Activated CD8-positive, alpha-beta memory T cell treated with anti-CD3 and anti-CD28 coated beads for 36 hours (primary cell): ENCODE results near the gene EIF4EBP2. TPM values are rescaled to one million over a fixed set of nuclear protein-coding genes. Genes with fewer than 3 reads are reported as not detected.

Source experiments
- CTCF ChIA-PET: fragments of 350-600 bp; sonication (Branson Sonifier 250); formaldehyde crosslinking; loops from one replicate; lab custom pipeline; 2021; ENCODE audit warnings: antibody characterized with exemption; lab: Charles Lee
- POLR2A ChIA-PET: fragments of 350-600 bp; sonication (Branson Sonifier 250); formaldehyde crosslinking; loops from one replicate; lab custom pipeline; 2021; ENCODE audit warnings: antibody characterized with exemption; lab: Charles Lee
- total RNA-seq, 2 experiments: library from RNA; stranded (reverse); gene quantifications; one replicate each; pipeline ENCODE4 v1.2.3, GENCODE V29; 2021

Gene EIF4EBP2
- total RNA-seq, 2 experiments from 2014 or later, result 39.1 to 40.3 TPM

DNA sequence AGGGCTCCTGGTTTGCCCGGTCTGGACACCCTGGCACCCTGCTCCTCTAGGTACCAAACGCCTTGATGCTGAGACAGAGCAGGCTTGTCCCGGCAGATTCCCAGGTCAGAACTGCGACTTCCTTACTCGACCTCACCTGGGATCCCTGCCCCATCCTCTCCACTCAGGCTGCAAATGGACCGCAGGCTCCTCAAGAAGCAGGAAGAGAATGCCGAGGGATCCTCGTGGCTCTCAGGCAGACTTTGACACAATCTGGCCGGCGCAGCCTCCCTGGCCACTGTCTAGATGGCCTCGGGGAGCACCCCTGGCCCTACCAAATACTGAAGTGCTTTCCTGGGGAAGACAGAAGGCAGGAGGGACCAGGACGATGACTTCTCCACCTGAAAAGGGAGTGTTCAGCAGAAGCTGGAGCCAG is 38.0 kb downstream of the EIF4EBP2 start:
- CTCF ChIA-PET, result interaction anchor here (1.5 kb wide), 1 partner anchor 19 kb away, joined by 4 read pairs; no protein-coding TSS in a partner anchor
- POLR2A ChIA-PET, result interaction anchor here (0.6 kb wide), 1 partner anchor 370 kb away, joined by 3 read pairs; no protein-coding TSS in a partner anchor

DNA sequence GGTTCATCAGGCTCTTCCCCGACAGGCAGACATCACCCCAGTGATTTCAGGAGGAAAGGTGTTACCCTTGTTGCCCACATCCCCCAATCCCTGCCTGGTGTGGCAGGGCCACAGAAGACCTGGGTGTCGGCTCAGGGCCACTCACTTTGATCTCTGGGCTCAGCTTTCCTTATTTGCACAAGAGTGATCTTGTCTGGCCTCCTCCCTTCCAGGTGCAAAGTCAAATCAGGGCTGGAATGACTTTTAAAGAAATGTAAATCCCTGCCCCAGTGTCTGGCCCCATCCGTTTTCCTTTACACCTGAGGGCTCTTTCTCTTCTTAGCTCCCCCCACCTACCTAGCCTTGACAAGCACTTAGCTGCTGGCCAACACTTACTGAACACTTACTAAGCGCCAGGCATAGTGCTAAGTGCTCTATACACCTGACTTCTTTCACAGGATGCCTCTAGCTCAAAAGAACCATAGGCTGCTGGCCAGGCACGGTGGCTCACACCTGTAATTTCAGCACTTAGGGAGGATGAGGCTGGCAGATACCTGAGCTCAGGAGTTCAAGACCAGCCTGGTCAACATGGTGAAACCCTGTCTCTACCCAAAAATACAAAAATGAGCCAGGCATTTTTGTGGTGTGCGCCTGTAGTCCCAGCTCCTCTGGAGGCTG is 38.5 kb downstream of the EIF4EBP2 start:
- POLR2A ChIA-PET, result no interaction called here
- CTCF ChIA-PET, result interaction anchor here (1.5 kb wide), 1 partner anchor 19 kb away, joined by 4 read pairs; no protein-coding TSS in a partner anchor

DNA sequence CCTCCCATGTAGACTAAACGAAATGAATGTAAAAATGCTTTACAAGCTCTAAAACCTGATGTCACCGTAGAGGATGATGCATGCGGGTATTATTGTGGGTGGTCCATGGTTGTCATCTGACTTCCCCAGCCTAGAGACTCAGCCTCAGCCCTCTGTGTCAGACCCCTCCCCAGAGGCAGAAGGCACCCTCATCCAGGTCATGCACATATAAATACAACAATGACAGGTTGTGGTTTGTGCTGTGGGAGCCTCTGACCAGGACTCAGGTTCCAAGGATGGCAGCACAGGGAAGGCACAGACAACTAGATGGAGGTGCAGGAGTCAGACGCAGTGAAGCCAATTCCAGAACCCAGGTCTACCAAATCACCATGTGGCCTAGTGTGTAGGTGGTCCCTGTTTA is 40.8 kb downstream of the EIF4EBP2 start:
- ChIA-PET POLR2A (no interaction called here), CTCF (interaction anchor here (0.7 kb wide), 1 partner anchor 74 kb away, joined by 3 read pairs; no protein-coding TSS in a partner anchor)

DNA sequence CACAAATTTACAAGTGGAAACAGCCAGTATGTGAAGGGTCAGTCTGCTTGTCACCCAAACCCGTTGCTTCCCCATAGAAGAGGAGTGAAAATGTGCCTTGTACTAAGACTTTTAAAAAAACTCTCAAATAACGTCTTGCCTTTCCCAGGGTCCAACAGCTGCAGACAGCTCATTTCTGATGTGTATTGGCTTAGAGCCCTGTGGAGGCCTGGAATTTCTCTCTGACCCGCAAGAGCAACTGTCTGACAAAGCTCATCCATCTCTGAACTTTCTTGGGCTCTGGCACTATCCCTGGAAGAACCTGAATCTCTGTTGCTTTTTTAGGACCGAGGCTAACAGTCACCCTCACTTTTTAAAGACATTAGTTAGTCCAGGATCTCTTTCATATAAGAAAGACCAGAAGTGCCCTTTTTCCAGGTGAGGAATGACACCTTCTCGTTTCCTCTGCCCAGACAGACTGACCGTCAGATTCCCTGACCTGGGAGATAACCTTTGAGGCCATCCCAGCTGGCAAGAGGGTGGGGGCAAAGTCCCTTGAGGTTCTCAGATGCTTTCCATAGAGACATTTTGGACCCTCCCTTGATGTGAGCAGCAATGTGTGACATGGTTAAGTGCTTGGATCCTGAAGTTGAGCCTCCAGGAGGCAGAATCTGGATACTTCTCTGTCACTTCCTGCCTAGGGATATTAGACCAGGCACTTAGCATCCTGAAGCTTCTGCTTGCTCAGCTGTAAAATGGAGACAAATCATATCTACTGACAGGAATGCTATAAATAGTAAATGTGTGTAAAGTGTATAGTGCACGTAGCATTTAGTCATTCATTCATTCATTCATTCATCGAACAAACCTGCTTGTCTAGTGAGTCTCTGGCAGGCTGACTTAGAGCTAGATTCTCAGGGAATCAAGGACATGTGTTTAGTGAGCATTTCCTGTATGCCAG is 42.0 kb downstream of the EIF4EBP2 start:
- ChIA-PET POLR2A (no interaction called here), CTCF (interaction anchor here (0.6 kb wide), 1 partner anchor 68 kb away, joined by 3 read pairs; no protein-coding TSS in a partner anchor)

DNA sequence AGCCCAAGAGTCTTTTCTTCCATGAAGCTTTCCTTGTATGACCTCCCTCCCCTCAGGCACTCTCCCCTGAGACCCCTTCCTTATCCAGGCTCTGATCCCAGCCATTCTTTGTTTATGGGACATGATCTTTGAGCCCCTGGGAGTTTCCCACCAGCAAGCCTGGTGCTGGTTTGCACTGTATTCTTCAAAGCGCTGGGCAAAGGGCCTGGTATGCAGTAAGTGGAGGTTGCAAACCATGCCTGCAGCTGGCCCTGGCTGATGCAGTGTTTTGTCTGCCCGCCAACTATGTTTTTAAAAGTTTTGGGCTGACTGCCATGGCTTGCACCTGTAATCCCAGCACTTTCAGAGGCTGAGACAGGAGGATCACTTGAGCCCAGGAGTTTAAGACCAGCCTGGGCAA is 44.3 kb downstream of the EIF4EBP2 start:
- POLR2A ChIA-PET, result no interaction called here
- CTCF ChIA-PET, result no interaction called here

DNA sequence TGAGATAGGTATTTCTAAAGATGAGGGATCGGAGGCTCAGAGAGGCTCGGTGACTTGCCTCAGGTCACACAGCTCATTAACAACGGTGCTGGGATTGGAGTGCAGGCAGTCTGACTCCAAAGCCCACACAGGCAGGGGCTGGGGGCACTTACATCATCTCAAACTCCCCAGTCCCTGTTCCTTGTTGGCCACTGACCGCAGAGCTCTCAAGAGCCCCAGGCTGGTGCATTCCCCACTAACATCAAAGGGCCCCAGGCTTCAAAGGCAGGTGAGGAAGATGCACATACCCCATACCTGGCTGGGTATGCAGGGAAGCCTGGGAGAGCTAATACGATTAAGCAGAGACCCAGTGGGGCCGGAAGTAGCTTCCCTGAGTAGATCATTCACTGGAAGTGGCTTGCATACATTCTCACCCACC is 51.3 kb downstream of the EIF4EBP2 start:
- ChIA-PET POLR2A (no interaction called here), CTCF (interaction anchor here (1.5 kb wide), 1 partner anchor 84 kb away, joined by 3 read pairs; no protein-coding TSS in a partner anchor)

DNA sequence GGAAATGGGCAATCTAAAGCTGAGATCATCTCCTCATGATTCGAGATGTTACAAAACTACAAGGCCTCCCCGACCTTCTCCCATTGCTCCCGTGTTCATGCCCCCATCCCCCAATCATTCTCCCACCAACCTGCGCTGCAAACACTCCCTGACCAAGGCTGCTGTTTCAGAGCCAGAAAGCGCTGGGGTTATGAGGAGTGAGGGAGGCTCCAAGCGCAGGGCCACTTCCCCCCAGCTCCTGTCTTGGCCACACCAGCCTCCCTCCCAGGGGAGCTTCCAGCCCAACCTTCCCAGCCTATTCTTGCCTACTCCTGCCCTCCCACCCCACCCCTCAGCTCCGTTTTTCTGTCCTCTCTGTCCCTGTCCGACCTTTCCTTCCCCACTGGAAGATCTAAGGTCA is 52.2 kb downstream of the EIF4EBP2 start:
- POLR2A ChIA-PET, result no interaction called here

DNA sequence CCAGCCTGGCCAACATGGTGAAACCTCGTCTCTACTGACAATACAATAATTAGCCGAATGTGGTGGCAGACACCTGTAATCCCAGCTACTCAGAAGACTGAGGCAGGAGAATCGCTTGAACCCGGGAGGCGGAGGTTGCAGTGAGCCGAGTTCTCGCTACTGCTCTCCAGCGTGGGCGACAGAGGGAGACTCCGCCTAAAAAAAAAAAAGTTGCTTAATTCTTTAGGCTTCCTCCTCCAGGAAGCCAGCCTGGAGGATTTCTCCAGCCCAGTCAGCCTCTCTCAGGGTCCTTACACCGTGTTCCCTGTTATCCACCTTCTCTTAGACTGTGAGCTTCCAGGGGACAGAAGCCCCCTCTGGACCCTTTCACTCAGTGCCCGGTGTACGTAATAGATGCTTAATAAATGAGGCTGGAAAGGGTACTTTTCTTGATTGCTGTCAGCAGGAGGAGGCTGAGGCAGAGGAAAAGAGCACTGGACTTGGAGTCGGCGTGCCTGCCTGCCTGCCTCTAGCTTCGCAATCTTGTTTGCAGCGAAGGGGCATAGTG is 53.9 kb downstream of the EIF4EBP2 start:
- ChIA-PET POLR2A (no interaction called here), CTCF (interaction anchor here (0.7 to 1.0 kb wide), 2 partner anchors 101 to 733 kb away, joined by 3 read pairs; no protein-coding TSS in a partner anchor)

More for the DNA sequence above, 52.2 kb downstream of the EIF4EBP2 start:
- CTCF ChIA-PET, result no interaction called here

DNA sequence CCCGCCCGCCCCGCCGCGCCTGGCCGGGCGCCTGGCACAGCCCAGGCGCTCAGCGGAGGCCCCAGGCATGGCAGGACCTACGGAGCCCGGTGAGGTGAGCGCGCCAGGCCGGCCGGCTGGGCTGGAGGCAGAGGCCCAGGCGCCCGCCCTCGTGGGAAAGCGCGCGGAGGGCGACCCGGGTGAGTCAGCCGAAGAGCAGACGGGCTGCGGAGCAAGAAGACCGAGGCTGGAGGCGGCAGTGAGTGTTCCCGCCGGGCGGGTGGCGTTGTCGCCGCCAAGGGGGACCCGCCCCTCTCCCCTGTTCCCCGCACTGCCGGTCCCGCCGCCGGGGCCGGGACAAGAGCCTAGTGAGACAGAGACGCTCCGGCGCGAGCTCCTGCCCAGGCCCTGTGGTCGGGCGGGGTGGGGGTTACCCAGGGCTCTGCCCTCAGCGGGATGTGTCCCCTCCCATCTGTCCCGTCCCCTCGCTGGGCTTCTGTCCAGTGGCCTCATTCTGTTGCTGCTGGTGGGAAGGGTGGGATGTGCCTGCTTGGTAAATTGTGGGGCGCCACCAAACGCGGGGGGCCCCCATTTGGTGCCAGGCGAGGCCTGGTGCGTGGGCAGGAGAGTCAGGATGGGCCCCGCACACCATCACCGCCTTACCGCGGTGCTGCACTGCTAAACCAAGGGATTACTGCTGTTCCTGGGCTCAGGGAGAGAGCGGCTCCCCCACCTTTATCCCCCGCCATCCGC is 54.5 kb downstream of the EIF4EBP2 start:
- POLR2A ChIA-PET, result interaction anchor here (0.6 kb wide), 1 partner anchor 92 kb away, joined by 4 read pairs; no protein-coding TSS in a partner anchor

DNA sequence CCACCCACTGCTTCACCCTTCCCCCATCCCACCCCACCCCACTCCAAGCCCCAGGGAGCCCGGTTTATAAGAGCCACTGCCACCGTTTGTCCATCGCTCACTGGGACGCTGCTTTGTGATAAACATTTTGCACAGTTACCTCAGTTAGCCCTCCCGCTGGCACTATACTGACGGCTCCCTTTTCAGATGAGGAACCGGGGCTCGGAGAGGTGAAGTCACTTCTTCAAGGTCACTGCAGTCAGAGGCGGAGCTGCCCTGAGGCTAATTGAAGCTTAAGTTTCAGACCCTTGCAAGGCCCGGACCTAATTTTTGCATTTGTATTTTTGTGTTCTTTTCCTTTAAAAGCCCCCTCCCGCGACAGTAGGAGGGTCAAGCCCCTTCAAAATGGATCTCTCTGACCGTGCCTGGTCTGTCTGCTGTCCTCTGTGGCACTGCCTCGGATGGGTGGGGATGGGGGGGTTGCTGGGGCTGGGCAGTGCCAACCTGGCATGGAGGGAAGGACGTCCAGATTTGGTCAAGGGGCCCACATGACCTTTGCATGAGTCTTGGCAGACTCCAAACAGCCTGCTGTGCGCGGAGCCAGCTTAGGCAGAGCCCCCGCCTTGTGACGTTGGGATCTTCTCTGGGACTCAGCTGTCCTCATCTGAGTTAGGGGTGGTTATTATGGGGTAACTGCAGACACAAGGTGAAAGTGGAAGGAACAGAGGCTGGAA is 55.3 kb downstream of the EIF4EBP2 start:
- ChIA-PET POLR2A (interaction anchor here (0.6 kb wide), 1 partner anchor 91 kb away, joined by 4 read pairs; no protein-coding TSS in a partner anchor), CTCF (no interaction called here)

More for the DNA sequence above, 54.5 kb downstream of the EIF4EBP2 start:
- CTCF ChIA-PET, result interaction anchor here (0.7 to 1.0 kb wide), 2 partner anchors 101 to 733 kb away, joined by 3 read pairs; no protein-coding TSS in a partner anchor

DNA sequence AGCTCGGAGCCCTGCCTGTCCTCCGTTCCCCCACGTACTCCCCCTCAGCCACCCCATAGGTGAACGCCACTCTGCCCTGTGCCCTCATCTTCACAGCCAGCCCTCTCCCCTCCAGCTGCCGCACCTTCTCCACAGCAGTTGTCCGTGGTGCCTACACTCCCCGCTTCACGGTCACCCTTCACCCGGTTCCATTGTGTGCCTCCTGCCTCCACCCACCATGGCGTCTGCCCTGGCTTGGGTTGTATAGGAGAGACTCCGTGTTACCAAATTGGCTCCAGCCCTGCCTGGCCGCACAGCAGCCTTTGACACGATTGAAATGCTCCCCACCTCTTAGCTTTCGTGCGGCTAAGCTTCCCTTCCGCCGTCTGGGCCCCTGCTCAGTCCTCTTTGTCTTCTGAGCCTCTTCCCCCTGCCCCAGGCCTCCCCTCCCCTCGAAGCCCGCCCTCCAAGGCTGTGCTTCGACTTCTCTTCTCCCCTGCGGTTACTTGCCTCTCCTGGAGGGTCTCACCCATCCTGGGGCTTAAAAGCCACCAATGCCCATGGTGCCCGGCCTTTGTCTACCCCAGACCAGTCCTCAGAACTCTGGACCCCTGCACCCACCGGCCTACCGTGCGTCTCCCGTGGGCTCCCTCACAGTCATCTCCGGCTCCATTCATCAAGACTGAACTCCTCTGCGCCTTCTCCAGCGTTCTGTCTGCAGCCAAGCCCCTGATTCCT is 56.0 kb downstream of the EIF4EBP2 start:
- CTCF ChIA-PET, result interaction anchor here (1.2 to 2.3 kb wide), 2 partner anchors 10 to 428 kb away, joined by 3 to 11 read pairs; no protein-coding TSS in a partner anchor

DNA sequence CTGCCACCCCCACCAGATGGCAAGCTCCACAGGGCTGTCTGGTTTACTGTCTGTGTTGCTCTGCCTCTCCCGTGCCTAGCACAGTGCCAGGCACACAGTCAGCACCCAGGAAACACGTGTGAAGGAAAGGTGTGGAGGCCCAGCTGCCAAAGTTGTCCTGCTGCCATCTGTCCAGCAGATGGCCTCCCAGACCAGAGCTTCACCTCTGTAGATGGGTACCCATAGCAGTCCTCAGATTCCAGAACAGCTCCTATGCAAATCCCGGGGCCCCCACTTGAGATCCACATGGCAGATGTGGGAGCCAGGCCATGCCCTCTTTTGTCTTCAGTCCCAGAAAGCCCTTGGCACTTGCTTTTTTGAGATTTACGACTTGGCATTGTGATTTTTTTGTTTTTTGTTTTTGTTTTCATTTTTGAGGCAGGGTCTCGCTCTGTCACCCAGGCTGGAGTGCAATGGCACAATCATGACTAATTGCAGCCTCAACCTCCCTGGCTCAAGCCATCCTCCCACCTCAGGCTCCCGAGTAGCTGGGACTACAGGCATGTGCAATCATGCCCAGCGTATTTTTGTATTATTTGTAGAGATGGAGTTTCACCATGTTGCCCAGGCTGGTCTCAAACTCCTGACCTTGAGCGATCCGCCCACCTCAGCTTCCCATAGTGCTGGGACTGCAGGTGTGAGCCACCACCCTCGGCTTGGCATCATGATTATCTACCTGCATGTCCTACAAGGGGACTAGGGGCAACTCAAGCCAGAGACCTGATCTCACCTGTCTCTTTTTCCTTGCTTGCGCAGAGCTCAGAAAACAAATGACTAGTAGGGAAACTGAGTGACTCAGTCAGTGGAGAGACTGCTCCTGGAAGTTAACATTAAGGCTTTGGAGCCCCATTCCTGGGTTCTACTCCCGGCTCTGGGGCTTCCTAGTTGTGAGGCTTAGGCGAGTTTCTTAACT is 57.7 kb downstream of the EIF4EBP2 start:
- CTCF ChIA-PET, result interaction anchor here (0.6 to 2.3 kb wide), 15 partner anchors 9 to 104 kb away, joined by 3 to 12 read pairs (median 4); partner anchors contain the start of gene NODAL
- POLR2A ChIA-PET, result no interaction called here

More for the DNA sequence above, 56.0 kb downstream of the EIF4EBP2 start:
- POLR2A ChIA-PET, result no interaction called here

DNA sequence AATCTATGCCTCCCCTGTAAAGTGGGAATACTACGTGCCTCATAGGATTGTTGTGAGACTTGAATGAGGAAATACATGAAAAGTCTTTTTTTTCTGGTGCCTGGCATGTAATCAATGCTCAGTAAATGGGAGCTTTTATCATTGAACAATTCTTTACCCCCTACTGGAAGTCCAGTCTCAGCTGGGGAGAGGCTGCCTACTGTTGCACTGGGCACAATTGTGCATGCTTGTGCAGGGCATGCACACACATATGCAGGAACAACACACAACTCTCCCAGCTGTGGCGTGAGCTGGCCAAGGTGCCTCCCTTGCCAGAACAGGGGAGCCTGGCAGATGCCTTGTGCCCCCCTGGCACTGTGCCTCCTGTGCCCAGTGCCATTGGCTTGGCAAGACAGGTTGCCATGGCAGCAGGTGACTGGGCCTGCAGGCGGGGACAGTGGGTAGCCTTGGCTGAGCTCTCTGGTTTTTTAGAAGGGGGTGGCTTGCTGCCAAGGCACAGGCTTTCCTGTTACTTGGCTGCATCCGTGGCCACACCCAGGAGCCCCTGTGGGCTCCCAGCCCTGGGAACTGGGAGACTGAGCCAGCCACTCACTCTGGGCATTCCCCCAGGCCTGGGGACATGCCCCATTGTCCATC is 58.5 kb downstream of the EIF4EBP2 start:
- ChIA-PET CTCF (interaction anchor here (0.6 to 2.3 kb wide), 7 partner anchors 13 to 103 kb away, joined by 3 to 12 read pairs (median 7); no protein-coding TSS in a partner anchor), POLR2A (no interaction called here)

DNA sequence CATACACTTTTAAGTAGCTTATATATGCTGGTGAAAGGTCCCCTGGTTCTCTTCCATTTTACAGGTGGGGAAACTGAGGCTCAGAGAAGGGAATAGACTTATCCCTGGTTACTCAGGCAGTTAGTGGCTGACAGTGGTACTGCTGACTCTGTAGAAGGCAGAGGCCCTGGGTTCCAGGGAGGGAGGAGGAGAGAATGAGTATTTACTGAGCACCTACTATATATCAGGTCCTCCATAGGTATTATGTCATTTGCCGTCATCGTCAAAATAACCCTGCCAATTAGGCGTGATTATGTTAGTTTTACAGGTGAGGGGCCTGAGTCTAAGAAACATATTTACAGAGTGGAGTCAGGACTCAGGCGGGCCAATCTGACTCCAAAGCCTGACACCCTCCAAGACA is 61.3 kb downstream of the EIF4EBP2 start:
- CTCF ChIA-PET, result no interaction called here

DNA sequence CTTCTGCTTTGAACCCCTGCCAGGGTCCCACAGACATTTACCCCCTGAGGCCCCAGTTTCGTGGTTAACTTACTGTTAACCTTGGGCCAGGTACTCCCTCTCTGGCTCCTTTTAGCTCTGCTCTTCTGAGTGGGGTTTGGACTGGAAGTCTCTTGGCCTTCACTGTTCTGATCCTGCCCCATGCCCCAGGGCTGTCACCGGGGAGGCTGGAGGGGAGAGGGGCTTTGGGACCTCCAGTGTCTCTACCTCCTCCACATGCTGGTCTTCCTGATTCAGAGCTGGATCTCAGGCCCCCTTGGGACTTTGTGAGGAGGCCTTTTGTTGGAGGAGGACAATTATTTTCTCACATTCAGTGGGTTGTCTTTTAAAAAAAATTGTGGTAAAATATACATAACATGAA is 61.9 kb downstream of the EIF4EBP2 start:
- CTCF ChIA-PET, result no interaction called here
- POLR2A ChIA-PET, result no interaction called here

More for the DNA sequence above, 61.3 kb downstream of the EIF4EBP2 start:
- POLR2A ChIA-PET, result no interaction called here

DNA sequence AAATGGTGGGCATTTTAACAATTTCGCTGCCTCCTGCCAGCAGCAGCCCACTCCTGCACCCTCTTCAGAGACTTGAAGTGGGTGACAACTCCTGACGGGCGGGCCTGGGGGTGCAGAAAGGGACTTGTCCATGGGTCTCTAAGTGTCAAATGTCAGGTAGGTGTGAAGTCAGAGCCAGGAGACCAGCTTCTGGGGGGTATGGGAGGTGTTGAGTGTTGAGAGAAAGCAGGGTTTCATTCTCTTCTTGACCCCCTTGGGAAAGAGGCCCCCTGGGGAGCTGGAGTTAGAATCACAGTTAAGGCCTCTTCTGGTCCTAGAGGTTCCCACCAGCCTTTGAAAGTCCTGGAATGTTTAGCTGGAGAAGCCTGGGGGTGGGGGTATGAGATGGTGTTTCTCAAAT is 63.0 kb downstream of the EIF4EBP2 start:
- ChIA-PET POLR2A (no interaction called here), CTCF (no interaction called here)
